ENCODE results near the gene ANKS1B. TPM values are rescaled to one million over a fixed set of nuclear protein-coding genes. Genes with fewer than 3 reads are reported as not detected.

ANKS1B gene
- total RNA-seq, 3 donors from 2014 or later (not counting 1 experiment from before 2014, with no cell fraction given): not detected

DNA sequence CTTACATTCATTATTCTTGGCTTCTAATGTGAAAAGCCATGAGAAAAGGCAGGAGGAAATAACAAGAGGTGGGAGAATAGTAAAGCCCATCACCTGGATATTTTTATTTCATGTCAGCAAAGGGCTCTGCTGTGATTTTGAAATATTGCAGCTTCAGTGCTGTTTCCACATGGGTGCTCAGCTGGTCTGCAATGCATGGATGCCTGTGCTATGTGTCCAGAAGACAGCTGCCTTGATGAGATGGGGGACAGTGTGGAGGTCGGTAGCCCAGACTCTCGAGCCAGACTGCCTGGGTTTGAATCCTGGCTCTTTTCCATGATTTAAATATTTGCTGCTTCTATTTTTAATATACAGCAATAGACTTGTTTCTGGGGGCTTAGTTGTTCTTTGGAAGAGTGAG, 814.7 kb downstream of the ANKS1B start:
- H3K27ac ChIP-seq (ENCODE audit: low read length): no peak overlapping the region
- Mint-ChIP-seq H3K9me3 (peaks cover 2 to 3% of the 10 kb centered on the region in 2 donors), H3K36me3 (no peaks in the 10 kb centered on the region), H3K27ac (no peak overlapping the region), H3K27me3 (ENCODE audit: low read depth in 2 of 2) (no peaks in the 10 kb centered on the region), H3K4me3 (no peak overlapping the region), H3K4me1 (no peaks in the 10 kb centered on the region)
- intact Hi-C loops (cut with micrococcal nuclease): no loop called here
- no peaks in the 10 kb centered on the region for H3K27me3 ChIP-seq (ENCODE audit: control insufficient read depth, insufficient read depth, low read length)
- no peaks in the 10 kb centered on the region for H3K4me1 ChIP-seq (ENCODE audit: control insufficient read depth, insufficient read depth, low read length)
- H3K4me3 ChIP-seq (ENCODE audit: low read length): no peak overlapping the region
- DNase-seq (no peak), ATAC-seq (no peak)
- H3K9me3 ChIP-seq (ENCODE audit: control insufficient read depth, insufficient read depth, low read length): no peaks in the 10 kb centered on the region
- WGBS (ENCODE audit: insufficient coverage): 85% methylated on average over 2 of the region's 2 CpGs
- TF ChIP-seq, protein P1, sequence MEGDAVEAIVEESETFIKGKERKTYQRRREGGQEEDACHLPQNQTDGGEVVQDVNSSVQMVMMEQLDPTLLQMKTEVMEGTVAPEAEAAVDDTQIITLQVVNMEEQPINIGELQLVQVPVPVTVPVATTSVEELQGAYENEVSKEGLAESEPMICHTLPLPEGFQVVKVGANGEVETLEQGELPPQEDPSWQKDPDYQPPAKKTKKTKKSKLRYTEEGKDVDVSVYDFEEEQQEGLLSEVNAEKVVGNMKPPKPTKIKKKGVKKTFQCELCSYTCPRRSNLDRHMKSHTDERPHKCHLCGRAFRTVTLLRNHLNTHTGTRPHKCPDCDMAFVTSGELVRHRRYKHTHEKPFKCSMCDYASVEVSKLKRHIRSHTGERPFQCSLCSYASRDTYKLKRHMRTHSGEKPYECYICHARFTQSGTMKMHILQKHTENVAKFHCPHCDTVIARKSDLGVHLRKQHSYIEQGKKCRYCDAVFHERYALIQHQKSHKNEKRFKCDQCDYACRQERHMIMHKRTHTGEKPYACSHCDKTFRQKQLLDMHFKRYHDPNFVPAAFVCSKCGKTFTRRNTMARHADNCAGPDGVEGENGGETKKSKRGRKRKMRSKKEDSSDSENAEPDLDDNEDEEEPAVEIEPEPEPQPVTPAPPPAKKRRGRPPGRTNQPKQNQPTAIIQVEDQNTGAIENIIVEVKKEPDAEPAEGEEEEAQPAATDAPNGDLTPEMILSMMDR (IDR thresholded peaks at IDR 0.05): no peak
- no peaks in the 10 kb centered on the region for H3K36me3 ChIP-seq (ENCODE audit: control insufficient read depth, insufficient read depth, low read length)

GRCh38 chr12:99157946-99158345, 826.8 kb downstream of the ANKS1B start:
- H3K36me3 Mint-ChIP-seq: no peaks in the 10 kb centered on the region
- peaks cover 3 to 4% of the 10 kb centered on the region in 2 donors for H3K9me3 Mint-ChIP-seq
- no peak overlapping the region for H3K4me3 Mint-ChIP-seq
- DNase-seq: no peak
- H3K9me3 ChIP-seq (ENCODE audit: control insufficient read depth, insufficient read depth, low read length): no peaks in the 10 kb centered on the region
- H3K4me1 ChIP-seq (ENCODE audit: control insufficient read depth, insufficient read depth, low read length): no peaks in the 10 kb centered on the region
- no peaks in the 10 kb centered on the region for H3K4me1 Mint-ChIP-seq
- no peak for ATAC-seq
- H3K27me3 Mint-ChIP-seq (ENCODE audit: low read depth in 2 of 2): no peaks in the 10 kb centered on the region
- 88% methylated on average over 1 of the region's 1 CpG for WGBS (ENCODE audit: insufficient coverage)
- TF ChIP-seq, protein P1 (IDR thresholded peaks at IDR 0.05): no peak
- H3K4me3 ChIP-seq (ENCODE audit: low read length): no peak overlapping the region
- no peaks in the 10 kb centered on the region for H3K27me3 ChIP-seq (ENCODE audit: control insufficient read depth, insufficient read depth, low read length)
- H3K27ac ChIP-seq (ENCODE audit: low read length): no peak overlapping the region
- H3K27ac Mint-ChIP-seq: no peak overlapping the region
- no peaks in the 10 kb centered on the region for H3K36me3 ChIP-seq (ENCODE audit: control insufficient read depth, insufficient read depth, low read length)
- intact Hi-C loops (cut with micrococcal nuclease): no loop called here

DNA sequence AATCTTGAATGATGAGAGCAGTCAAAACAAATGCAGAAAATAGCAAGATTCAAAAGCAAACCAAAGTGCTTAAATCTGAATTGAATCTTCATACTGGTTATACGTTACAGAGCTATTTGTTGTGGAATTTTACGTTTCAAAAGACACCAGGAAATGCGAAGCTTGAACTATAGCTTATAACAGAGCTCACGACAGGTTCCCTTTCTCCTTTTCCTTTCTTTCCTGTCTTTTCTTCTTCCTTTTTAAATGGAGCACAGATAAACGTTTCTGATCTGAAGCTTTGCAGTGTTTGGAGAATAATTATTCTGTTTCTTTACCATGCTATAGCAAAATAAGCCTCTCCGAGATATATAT, 829.8 kb downstream of the ANKS1B start:
- 27% methylated on average over 3 of the region's 6 CpGs for WGBS (ENCODE audit: insufficient coverage)
- H3K27ac ChIP-seq (ENCODE audit: low read length): no peak overlapping the region
- H3K4me1 ChIP-seq (ENCODE audit: control insufficient read depth, insufficient read depth, low read length): no peaks in the 10 kb centered on the region
- Mint-ChIP-seq H3K27me3 (ENCODE audit: low read depth in 2 of 2) (no peaks in the 10 kb centered on the region), H3K27ac (no peak overlapping the region), H3K4me3 (no peak overlapping the region), H3K4me1 (no peaks in the 10 kb centered on the region), H3K36me3 (no peaks in the 10 kb centered on the region), H3K9me3 (peaks cover 7% of the 10 kb centered on the region in 2 donors)
- DNase-seq (no peak), ATAC-seq (no peak)
- intact Hi-C loops (cut with micrococcal nuclease): no loop called here
- TF ChIP-seq, protein P1 (IDR thresholded peaks at IDR 0.05): no peak
- no peaks in the 10 kb centered on the region for H3K27me3 ChIP-seq (ENCODE audit: control insufficient read depth, insufficient read depth, low read length)
- no peaks in the 10 kb centered on the region for H3K9me3 ChIP-seq (ENCODE audit: control insufficient read depth, insufficient read depth, low read length)
- H3K36me3 ChIP-seq (ENCODE audit: control insufficient read depth, insufficient read depth, low read length): no peaks in the 10 kb centered on the region
- H3K4me3 ChIP-seq (ENCODE audit: low read length): no peak overlapping the region

DNA sequence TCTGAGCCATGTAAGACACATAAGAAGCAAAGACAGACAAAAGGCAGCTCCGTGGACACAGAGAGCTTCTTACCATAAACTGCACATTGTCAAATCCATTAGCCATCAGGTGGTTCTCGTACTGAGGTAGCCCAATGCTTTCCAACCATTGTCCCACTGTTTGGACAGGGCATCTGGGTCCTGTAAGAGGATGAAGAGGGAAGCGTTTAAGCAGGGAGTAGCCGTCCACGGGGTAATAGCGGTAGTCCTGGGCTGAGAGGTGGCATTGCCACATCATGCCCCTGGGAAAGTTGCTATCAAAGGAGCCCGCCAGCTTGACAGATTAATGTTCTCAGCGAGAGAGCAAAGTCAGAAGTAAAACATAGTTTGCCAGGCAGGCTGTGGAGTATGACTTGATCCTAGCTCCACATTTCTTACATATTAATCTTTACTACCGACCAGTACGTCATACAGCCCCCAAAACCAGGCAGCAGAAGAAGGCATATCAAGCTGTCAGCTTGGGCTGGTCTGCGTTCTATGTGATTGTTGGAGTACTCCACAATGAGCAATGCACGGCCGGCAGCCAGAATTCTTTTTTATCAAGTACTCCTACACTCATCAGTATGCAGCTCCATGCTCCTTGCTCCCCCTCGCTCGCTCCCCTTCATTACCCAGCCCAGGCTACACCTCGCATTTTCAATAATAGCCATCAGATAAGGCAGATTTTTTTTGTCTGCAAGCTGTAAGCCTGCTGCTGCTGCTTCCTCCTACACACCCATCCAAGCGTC, 830.3 kb downstream of the ANKS1B start:
- H3K9me3 Mint-ChIP-seq: peaks cover 7% of the 10 kb centered on the region in 2 donors
- H3K9me3 ChIP-seq (ENCODE audit: control insufficient read depth, insufficient read depth, low read length): no peaks in the 10 kb centered on the region
- no peak overlapping the region for H3K4me3 Mint-ChIP-seq
- intact Hi-C loops (cut with micrococcal nuclease): no loop called here
- H3K27ac ChIP-seq (ENCODE audit: low read length): no peak overlapping the region
- no peak overlapping the region for H3K4me3 ChIP-seq (ENCODE audit: low read length)
- H3K36me3 ChIP-seq (ENCODE audit: control insufficient read depth, insufficient read depth, low read length): no peaks in the 10 kb centered on the region
- 67% methylated on average over 17 of the region's 17 CpGs for WGBS (ENCODE audit: insufficient coverage)
- no peak overlapping the region for H3K27ac Mint-ChIP-seq
- ATAC-seq (no peak), DNase-seq (no peak)
- no peaks in the 10 kb centered on the region for H3K4me1 ChIP-seq (ENCODE audit: control insufficient read depth, insufficient read depth, low read length)
- no peaks in the 10 kb centered on the region for H3K27me3 ChIP-seq (ENCODE audit: control insufficient read depth, insufficient read depth, low read length)
- H3K4me1 Mint-ChIP-seq: no peaks in the 10 kb centered on the region
- no peaks in the 10 kb centered on the region for H3K27me3 Mint-ChIP-seq (ENCODE audit: low read depth in 2 of 2)
- H3K36me3 Mint-ChIP-seq: no peaks in the 10 kb centered on the region
- TF ChIP-seq, protein P1 (IDR thresholded peaks at IDR 0.05): no peak

All from natural killer cell (primary cell).